Calu3 (cell line): ENCODE data around the gene HLA-DQB1. TPM values are rescaled to one million over a fixed set of nuclear protein-coding genes. Genes with fewer than 3 reads are reported as not detected.
A peak's percentile ranks its signal among the peaks of the same experiment; 100 is the strongest.
"Not testable (repeated sequence)": the region's sequence is repeated elsewhere in the genome, so short reads cannot be mapped to it uniquely, and the experiment has no call there.

Source experiments
- Bru-seq: library from RNA; stranded (reverse); fragments of 400-500 nt; gene quantifications from one replicate; lab custom pipeline; 2021; lab: Mats Ljungman, UMichigan
- BruChase-seq, 2 experiments: library from RNA; stranded (reverse); fragments of 400-500 nt; gene quantifications; one replicate each; lab custom pipeline; 2021; lab: Mats Ljungman, UMichigan
- BruUV-seq: library from RNA; stranded (reverse); fragments of 400-500 nt; replicated peaks from 2 replicates; lab custom pipeline; 2021; lab: Mats Ljungman, UMichigan
- CTCF ChIA-PET: fragments of 300-600 bp; sonication (Branson Sonifier 250); formaldehyde crosslinking; loops from one replicate; lab custom pipeline; 2022; ENCODE audit warnings: antibody characterized with exemption; lab: Charles Lee
- DNase-seq: peaks from one replicate; pipeline ENCODE4 v3.0.0; 2022
- H3K27ac Mint-ChIP-seq: one replicate; pipeline ENCODE4 v1.8.0; 2022; ENCODE audit warnings: mixed read lengths; ENCODE audit not compliant: unreplicated experiment
- H3K27me3 Mint-ChIP-seq: one replicate; pipeline ENCODE4 v1.8.0; 2022; ENCODE audit warnings: mixed read lengths; ENCODE audit not compliant: unreplicated experiment
- H3K36me3 Mint-ChIP-seq: one replicate; pipeline ENCODE4 v1.8.0; 2022; ENCODE audit warnings: mild to moderate bottlenecking, moderate library complexity, mixed read lengths; ENCODE audit not compliant: insufficient read depth, unreplicated experiment
- H3K4me1 Mint-ChIP-seq: one replicate; pipeline ENCODE4 v1.8.0; 2022; ENCODE audit warnings: mild to moderate bottlenecking, low read depth, mixed read lengths; ENCODE audit not compliant: unreplicated experiment
- H3K4me3 Mint-ChIP-seq: one replicate; pipeline ENCODE4 v1.8.0; 2022; ENCODE audit warnings: mild to moderate bottlenecking, low read depth, moderate library complexity, mixed read lengths; ENCODE audit not compliant: unreplicated experiment
- H3K9me3 Mint-ChIP-seq: one replicate; pipeline ENCODE4 v1.8.0; 2022; ENCODE audit warnings: low read depth, mixed read lengths; ENCODE audit not compliant: unreplicated experiment
- intact Hi-C: fragments of 100-400 bp; cut with micrococcal nuclease; formaldehyde crosslinking; loops from one replicate; pipeline ENCODE4 v1.10.0; 2022; ENCODE audit not compliant: unreplicated experiment
- long read RNA-seq: library from polyadenylated mRNA; stranded (forward); transcript quantifications from one replicate; pipeline ENCODE4 v2.0.0, GENCODE V29; 2022
- total RNA-seq: library from RNA; stranded (reverse); gene quantifications from 2 replicates; pipeline ENCODE4 v1.2.3, GENCODE V29; 2022
- TF ChIP-seq, protein P1 (sequence below): fragments of 200-600 bp; IDR thresholded peaks from one replicate; pipeline ENCODE4 v1.8.0; 2022; ENCODE audit warnings: antibody characterized with exemption; ENCODE audit not compliant: unreplicated experiment

HLA-DQB1 gene
- total RNA-seq = 139 and 190 TPM in 2 replicates
- Bru-seq, nascent RNA = percentile 85 among the genes with signal in this experiment
- BruChase-seq, experiment 1, labeled RNA remaining after a 6-hour chase = percentile 94 among the genes with signal in this experiment
- BruChase-seq, experiment 2, labeled RNA remaining after a 2-hour chase = percentile 89 among the genes with signal in this experiment
- long read RNA-seq, transcript HLA-DQB1-205 (5 exons, 1,642 nt) = major isoform, 180 of 232 reads
- long read RNA-seq, transcript HLA-DQB1-202 (4 exons, 1,501 nt) = minor isoform, 27 of 232 reads
- long read RNA-seq, partial matches to known transcripts = 14 of 232 reads
- long read RNA-seq, other reads (novel, unspliced or antisense) = 11 of 232 reads

DNA sequence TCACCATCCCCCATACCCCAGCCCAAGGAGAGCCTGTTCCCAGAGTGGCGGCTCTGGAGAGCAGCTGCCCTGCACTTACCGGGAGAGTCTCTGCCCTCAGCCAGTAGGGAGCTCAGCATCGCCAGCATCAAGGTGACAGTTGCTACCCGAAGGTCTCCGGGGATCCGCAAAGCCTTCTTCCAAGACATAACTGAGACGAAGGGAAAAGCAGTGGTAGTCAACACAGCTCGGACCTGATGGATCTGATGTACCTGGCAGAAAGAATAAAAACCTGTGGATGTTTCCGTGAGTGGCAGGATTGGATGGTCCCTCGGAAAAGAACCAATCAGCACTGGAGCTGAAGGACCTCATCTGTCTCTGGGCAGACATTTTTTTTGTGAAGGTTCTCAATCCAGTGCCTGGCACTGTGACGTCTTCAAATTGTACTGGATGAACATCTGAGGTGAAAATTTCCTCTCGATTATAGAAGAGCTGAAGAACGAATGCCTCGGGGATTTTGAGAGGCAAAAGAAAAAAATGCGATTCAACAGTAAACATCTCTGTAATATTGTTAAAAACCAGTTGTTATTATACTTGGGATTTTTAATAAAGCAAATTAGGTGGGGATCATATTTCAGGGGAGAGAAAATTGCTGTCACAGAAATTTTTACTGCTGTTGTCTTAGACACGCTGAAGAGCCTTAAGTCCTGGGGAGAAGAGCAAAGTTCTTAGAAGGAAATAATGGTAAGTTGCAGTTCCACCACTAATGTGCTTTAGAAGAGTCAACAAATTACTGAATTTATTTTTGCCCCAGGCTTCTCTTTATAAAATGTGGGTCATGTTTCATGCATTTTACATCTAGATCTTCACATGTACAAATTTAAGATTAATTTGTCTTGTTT, at the start of gene HLA-DQB1:
TSS of gene HLA-DQB1 (minus strand) at position 238 of the 881 bp plus-strand sequence. CDS start at position 188, 50 bp downstream.
- no peaks in the 10 kb centered on the region for H3K27me3 Mint-ChIP-seq
- TF ChIP-seq, protein P1, sequence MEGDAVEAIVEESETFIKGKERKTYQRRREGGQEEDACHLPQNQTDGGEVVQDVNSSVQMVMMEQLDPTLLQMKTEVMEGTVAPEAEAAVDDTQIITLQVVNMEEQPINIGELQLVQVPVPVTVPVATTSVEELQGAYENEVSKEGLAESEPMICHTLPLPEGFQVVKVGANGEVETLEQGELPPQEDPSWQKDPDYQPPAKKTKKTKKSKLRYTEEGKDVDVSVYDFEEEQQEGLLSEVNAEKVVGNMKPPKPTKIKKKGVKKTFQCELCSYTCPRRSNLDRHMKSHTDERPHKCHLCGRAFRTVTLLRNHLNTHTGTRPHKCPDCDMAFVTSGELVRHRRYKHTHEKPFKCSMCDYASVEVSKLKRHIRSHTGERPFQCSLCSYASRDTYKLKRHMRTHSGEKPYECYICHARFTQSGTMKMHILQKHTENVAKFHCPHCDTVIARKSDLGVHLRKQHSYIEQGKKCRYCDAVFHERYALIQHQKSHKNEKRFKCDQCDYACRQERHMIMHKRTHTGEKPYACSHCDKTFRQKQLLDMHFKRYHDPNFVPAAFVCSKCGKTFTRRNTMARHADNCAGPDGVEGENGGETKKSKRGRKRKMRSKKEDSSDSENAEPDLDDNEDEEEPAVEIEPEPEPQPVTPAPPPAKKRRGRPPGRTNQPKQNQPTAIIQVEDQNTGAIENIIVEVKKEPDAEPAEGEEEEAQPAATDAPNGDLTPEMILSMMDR = no peak
- peaks cover 42% of the 10 kb centered on the region for H3K36me3 Mint-ChIP-seq
- TSS peak; percentile 88 for BruUV-seq
- DNase-seq = peak; percentile 85
- H3K4me1 Mint-ChIP-seq = peaks cover 54% of the 10 kb centered on the region
- CTCF ChIA-PET = interaction anchor here (0.7 to 0.9 kb wide), 3 partner anchors 25 to 228 kb away, joined by 3 read pairs; no protein-coding TSS in a partner anchor
- peak within 1 kb of the TSS; percentile 55 for H3K27ac Mint-ChIP-seq
- H3K4me3 Mint-ChIP-seq = peak within 1 kb of the TSS; percentile 79
- peaks cover 2% of the 10 kb centered on the region for H3K9me3 Mint-ChIP-seq
- intact Hi-C loops = no loop called here

DNA sequence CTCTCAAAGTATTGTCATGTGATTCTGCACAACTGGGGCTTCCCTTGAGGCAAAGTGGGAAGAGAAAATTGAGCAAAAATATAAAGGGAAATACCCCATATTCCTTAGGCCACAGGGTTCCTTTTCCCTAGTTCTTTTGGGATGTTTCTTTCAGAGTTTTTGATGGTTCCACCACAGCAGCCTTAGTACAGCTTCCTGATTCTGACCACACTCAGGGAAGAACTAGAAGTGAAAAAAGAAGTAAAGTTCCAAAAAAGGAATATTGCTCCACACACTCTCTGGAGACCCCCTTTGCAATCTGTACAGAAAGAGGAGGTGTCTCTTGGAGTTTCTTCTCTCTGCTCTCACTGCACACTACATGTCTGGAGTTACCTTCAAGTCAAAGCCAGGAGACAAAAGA, 46.8 kb upstream of the HLA-DQB1 start:
- no TSS peak for BruUV-seq
- DNase-seq = no peak
- intact Hi-C loops = loop anchor here (5.0 kb wide), 1 partner anchor 154 kb away; no protein-coding TSS in a partner anchor
- no peak overlapping the region for H3K4me3 Mint-ChIP-seq
- peaks cover 41% of the 10 kb centered on the region for H3K27me3 Mint-ChIP-seq
- CTCF ChIA-PET = interaction anchor here (1.1 kb wide), 2 partner anchors 11 kb away, joined by 3 to 5 read pairs; no protein-coding TSS in a partner anchor
- TF ChIP-seq, protein P1 = no peak
- no peak overlapping the region for H3K27ac Mint-ChIP-seq
- no peaks in the 10 kb centered on the region for H3K9me3 Mint-ChIP-seq
- H3K4me1 Mint-ChIP-seq = no peaks in the 10 kb centered on the region
- no peaks in the 10 kb centered on the region for H3K36me3 Mint-ChIP-seq

DNA sequence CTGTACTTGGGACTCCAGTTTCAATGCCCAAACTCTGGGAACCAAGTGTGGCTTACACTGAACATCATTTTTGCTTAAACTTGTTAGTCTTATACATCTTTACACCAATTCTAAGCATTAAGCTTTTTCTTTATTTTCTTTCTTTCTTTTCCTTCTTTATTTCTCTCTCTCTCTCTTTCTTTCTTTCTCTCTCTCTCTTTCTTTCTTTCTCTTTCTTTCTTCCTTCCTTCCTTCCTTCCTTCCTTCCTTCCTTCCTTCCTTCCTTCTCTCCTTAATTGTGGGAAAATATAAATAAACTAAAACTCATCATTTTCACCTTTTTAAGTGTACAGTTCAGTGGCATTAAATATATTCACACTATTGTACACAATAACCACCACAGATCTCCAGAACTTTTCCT, 43.2 kb upstream of the HLA-DQB1 start:
- H3K27me3 Mint-ChIP-seq = peaks cover 26% of the 10 kb centered on the region
- BruUV-seq = no TSS peak
- intact Hi-C loops = loop anchor here (5.0 kb wide), 1 partner anchor 158 kb away; no protein-coding TSS in a partner anchor

DNA sequence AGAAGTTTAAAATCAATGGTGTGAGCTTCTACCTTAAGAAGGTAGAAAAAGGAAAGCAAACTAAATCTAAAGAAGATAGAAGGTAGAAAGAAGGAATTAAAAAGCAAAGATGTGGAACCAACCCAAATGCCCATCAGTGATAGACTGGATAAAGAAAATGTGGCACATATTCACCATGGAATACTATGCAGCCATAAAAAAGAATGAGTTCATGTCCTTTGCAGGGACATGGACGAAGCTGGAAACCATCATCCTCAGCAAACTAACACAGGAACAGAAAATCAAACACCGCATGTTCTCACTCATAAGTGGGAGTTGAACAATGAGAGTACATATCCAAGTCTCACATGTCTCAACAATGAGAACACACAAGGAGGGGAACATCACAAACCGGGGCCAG, 38.7 kb upstream of the HLA-DQB1 start:
- H3K9me3 Mint-ChIP-seq, DNase-seq, CTCF ChIA-PET, intact Hi-C loops, H3K27ac Mint-ChIP-seq, H3K4me1 Mint-ChIP-seq, H3K4me3 Mint-ChIP-seq, H3K36me3 Mint-ChIP-seq, BruUV-seq: not testable (repeated sequence)
- peaks cover 52% of the 10 kb centered on the region for H3K27me3 Mint-ChIP-seq

More for the DNA sequence above, 43.2 kb upstream of the HLA-DQB1 start:
- peaks cover 3% of the 10 kb centered on the region for H3K9me3 Mint-ChIP-seq
- H3K4me1 Mint-ChIP-seq = no peaks in the 10 kb centered on the region
- no peak overlapping the region for H3K4me3 Mint-ChIP-seq
- no peak for DNase-seq
- no peaks in the 10 kb centered on the region for H3K36me3 Mint-ChIP-seq
- no peak overlapping the region for H3K27ac Mint-ChIP-seq
- TF ChIP-seq, protein P1 = no peak
- CTCF ChIA-PET = no interaction called here
